Measurements from ENCODE around the gene ZFAND2B. TPM values are rescaled to one million over a fixed set of nuclear protein-coding genes. Genes with fewer than 3 reads are reported as not detected.

Gene ZFAND2B
- polyA plus RNA-seq, 1 of the 3 experiments (the other 2 are of a cell fraction) = 39.9 TPM

DNA sequence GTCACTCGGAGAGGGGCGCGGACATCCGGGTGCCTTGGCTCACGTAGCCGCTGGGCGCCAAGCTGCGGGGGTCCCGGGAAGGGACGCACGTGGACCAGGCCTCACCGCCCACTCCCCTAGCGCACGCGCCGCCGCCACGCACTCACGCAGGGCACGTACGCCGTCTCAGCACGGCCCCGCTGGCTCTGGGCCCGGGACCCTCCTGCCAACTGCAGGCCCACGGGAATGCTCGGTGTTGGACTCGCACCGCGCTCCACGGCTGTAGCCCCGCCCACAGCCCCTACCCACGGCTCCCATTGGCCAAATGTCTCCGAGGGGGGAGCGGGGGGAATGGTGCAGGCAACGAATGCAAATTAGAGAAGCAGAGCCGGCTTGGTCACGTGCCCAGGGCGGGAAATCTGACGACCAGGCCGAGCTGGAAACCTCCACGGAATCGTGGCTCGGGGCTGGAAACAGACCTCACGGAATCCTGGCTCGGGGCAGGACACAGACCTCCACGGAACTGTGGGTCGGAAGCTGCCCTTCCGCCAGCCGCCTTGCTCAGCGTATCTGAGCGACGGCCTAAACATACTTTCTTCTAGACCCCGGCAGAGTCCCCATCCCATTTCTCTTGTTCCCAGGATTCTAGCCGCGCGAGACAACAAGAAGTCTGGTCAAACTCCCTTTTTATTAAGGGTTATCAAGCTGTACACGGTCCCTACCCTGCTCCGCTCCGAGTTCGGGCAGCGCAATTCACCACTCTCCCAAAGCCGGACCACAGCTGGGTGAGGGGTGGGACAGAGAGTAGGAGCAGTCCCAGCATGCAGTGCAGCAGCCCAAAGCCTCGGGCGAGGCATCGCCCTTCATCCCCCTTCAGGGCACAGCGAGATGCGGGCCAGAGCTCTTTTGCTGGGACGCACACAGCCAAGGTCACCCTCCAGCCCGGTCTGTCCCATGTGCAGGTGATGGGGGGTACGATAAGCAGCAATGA, 12.4 kb downstream of the ZFAND2B start, which contains the start of gene ABCB6 (continued):
- TF ChIP-seq, protein P1, sequence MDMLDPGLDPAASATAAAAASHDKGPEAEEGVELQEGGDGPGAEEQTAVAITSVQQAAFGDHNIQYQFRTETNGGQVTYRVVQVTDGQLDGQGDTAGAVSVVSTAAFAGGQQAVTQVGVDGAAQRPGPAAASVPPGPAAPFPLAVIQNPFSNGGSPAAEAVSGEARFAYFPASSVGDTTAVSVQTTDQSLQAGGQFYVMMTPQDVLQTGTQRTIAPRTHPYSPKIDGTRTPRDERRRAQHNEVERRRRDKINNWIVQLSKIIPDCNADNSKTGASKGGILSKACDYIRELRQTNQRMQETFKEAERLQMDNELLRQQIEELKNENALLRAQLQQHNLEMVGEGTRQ (IDR thresholded peaks at IDR 0.05; ENCODE audit: borderline replicate concordance, low read depth, low read length) = peak; percentile 87
- TF ChIP-seq, protein P2, sequence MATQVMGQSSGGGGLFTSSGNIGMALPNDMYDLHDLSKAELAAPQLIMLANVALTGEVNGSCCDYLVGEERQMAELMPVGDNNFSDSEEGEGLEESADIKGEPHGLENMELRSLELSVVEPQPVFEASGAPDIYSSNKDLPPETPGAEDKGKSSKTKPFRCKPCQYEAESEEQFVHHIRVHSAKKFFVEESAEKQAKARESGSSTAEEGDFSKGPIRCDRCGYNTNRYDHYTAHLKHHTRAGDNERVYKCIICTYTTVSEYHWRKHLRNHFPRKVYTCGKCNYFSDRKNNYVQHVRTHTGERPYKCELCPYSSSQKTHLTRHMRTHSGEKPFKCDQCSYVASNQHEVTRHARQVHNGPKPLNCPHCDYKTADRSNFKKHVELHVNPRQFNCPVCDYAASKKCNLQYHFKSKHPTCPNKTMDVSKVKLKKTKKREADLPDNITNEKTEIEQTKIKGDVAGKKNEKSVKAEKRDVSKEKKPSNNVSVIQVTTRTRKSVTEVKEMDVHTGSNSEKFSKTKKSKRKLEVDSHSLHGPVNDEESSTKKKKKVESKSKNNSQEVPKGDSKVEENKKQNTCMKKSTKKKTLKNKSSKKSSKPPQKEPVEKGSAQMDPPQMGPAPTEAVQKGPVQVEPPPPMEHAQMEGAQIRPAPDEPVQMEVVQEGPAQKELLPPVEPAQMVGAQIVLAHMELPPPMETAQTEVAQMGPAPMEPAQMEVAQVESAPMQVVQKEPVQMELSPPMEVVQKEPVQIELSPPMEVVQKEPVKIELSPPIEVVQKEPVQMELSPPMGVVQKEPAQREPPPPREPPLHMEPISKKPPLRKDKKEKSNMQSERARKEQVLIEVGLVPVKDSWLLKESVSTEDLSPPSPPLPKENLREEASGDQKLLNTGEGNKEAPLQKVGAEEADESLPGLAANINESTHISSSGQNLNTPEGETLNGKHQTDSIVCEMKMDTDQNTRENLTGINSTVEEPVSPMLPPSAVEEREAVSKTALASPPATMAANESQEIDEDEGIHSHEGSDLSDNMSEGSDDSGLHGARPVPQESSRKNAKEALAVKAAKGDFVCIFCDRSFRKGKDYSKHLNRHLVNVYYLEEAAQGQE (IDR thresholded peaks at IDR 0.05; ENCODE audit: low read depth, low read length) = 0 out of 2 replicates have a peak, but pooled peaks have one; percentile 30
- TF ChIP-seq, protein P3, sequence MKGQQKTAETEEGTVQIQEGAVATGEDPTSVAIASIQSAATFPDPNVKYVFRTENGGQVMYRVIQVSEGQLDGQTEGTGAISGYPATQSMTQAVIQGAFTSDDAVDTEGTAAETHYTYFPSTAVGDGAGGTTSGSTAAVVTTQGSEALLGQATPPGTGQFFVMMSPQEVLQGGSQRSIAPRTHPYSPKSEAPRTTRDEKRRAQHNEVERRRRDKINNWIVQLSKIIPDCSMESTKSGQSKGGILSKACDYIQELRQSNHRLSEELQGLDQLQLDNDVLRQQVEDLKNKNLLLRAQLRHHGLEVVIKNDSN (IDR thresholded peaks at IDR 0.05; ENCODE audit: borderline replicate concordance, low read depth) = peak; percentile 97

DNA sequence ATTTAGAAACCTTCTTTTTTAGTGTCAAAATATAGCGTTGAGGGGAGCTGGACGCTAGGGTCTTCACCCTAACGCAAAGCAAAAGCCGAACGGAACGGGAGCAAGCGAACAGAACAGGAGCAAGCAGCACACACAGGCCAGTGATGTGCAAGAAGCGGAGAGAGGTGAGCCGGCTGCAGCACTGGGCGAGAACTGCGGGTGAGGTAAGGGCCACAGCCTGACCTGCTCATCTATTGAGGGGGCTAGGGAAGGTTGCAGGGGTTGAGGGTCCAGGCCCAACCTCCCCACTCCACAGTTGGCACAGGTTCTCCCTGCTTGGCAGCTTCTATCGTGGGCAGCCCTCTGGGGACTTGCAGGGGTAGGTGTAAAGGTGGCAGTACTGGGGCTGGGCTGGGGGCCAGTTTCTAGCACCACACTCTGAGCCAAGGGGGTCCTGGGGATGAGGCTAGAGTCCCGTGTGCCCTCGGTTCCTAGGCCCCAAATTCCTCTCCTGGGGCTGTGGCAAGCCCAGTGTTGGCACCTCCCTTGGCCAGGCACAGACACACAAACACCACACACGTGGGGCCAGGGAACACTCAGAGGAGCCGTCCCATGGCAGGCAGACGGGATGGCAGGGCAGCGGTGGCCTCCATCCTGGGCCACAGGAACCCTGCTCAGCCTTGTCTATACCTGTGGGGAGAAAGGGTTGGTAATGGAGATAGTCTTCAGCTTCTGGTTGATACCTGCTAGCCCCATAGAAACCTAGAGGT, 13.4 kb downstream of the ZFAND2B start:
- 98% methylated on average over 13 of the region's 18 CpGs for WGBS (ENCODE audit: low lambda C conversion rate)
- CTCF ChIA-PET = interaction anchor here (1.0 to 4.7 kb wide), 7 partner anchors 9 to 224 kb away, joined by 3 to 26 read pairs (median 3); partner anchors contain the start of genes ANKZF1, ATG9A, NHEJ1 and ZFAND2B

More for the DNA sequence above, 13.4 kb downstream of the ZFAND2B start:
- Histone ChIP-seq H3K27me3 (ENCODE audit: insufficient read depth) (no peaks in the 10 kb centered on the region), H2AFZ (ENCODE audit: low read depth) (no peak overlapping the region), H3K4me2 (0 out of 2 replicates have a peak overlapping the region, but pooled peaks have one; percentile 100), H3K9ac (no peak overlapping the region), H3K79me2 (ENCODE audit: insufficient read depth) (no peaks in the 10 kb centered on the region), H3K36me3 (replicated peaks in 1 of 2; ENCODE audit: control insufficient read depth in 1 of 2, insufficient read depth in 2 of 2, low read length in 1 of 2) (peaks cover 13 to 53% of the 10 kb centered on the region in 2 experiments), H3K9me3 (no peaks in the 10 kb centered on the region), H3K4me1 (ENCODE audit: control insufficient read depth in 1 of 2, insufficient read depth in 2 of 2, low read depth in 1 of 2, low read length in 1 of 2) (peaks cover 5 to 30% of the 10 kb centered on the region in 2 experiments; a peak in 3 of 4 replicates), H3K27ac (ENCODE audit: low read depth in 2 of 2, low read length in 1 of 2) (no peak overlapping the region), H3F3A (replicated peaks; ENCODE audit: insufficient read depth) (peaks cover 27% of the 10 kb centered on the region), H3K4me3 (ENCODE audit: low read depth in 2 of 2, low read length in 1 of 2) (no peak overlapping the region), H3K9me2 (no peaks in the 10 kb centered on the region), H4K20me1 (ENCODE audit: insufficient read depth) (no peaks in the 10 kb centered on the region)
- POLR2A ChIA-PET = interaction anchor here (0.9 to 2.5 kb wide), 3 partner anchors 10 to 59 kb away, joined by 3 to 19 read pairs (median 6); partner anchors contain the start of genes ANKZF1, ATG9A and DNAJB2
- DNase-seq = no peak
- TF ChIP-seq ELF1 (IDR thresholded peaks at IDR 0.05) (no peak), TCF12 (IDR thresholded peaks at IDR 0.05) (no peak), POLR2AphosphoS5 (IDR thresholded peaks at IDR 0.05; ENCODE audit: low read depth, low read length) (no peak), FOXJ3 (CRISPR knock-in tag; IDR thresholded peaks at IDR 0.05) (no peak), MXI1 (IDR thresholded peaks at IDR 0.05; ENCODE audit: low read depth, low read length) (no peak)
- TF ChIP-seq, protein P4, sequence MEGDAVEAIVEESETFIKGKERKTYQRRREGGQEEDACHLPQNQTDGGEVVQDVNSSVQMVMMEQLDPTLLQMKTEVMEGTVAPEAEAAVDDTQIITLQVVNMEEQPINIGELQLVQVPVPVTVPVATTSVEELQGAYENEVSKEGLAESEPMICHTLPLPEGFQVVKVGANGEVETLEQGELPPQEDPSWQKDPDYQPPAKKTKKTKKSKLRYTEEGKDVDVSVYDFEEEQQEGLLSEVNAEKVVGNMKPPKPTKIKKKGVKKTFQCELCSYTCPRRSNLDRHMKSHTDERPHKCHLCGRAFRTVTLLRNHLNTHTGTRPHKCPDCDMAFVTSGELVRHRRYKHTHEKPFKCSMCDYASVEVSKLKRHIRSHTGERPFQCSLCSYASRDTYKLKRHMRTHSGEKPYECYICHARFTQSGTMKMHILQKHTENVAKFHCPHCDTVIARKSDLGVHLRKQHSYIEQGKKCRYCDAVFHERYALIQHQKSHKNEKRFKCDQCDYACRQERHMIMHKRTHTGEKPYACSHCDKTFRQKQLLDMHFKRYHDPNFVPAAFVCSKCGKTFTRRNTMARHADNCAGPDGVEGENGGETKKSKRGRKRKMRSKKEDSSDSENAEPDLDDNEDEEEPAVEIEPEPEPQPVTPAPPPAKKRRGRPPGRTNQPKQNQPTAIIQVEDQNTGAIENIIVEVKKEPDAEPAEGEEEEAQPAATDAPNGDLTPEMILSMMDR (IDR thresholded peaks at IDR 0.05) = no peak
- TF ChIP-seq, protein P2 (IDR thresholded peaks at IDR 0.05; ENCODE audit: low read depth, low read length) = no peak
- TF ChIP-seq, protein P5, sequence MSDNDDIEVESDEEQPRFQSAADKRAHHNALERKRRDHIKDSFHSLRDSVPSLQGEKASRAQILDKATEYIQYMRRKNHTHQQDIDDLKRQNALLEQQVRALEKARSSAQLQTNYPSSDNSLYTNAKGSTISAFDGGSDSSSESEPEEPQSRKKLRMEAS (IDR thresholded peaks at IDR 0.05; ENCODE audit: low read depth) = no peak

Data from SK-N-SH (cell line).